ENCODE results near the gene CACNA1D. TPM values are rescaled to one million over a fixed set of nuclear protein-coding genes. Genes with fewer than 3 reads are reported as not detected.

CACNA1D gene
- total RNA-seq, 1 donor from 2014 or later, result 0.95 TPM

- Mint-ChIP-seq H3K9me3 (ENCODE audit: low read depth) (no peaks in the 10 kb centered on the region), H3K4me3 (ENCODE audit: unreplicated experiment) (no peak overlapping the region), H3K36me3 (ENCODE audit: low read depth) (no peaks in the 10 kb centered on the region), H3K27me3 (ENCODE audit: low read depth) (peaks cover 34% of the 10 kb centered on the region), H3K27ac (ENCODE audit: unreplicated experiment) (no peak overlapping the region), H3K4me1 (ENCODE audit: low read depth) (no peaks in the 10 kb centered on the region)
- no peak for TF ChIP-seq CTCF (IDR thresholded peaks at IDR 0.05)
- no peak for DNase-seq (ENCODE audit: low spot score)
Measured at GRCh38 chr3:53618524-53618906, 124.1 kb downstream of the CACNA1D start.

- Mint-ChIP-seq H3K27me3 (ENCODE audit: low read depth) (peaks cover 33% of the 10 kb centered on the region), H3K36me3 (ENCODE audit: low read depth) (no peaks in the 10 kb centered on the region), H3K4me1 (ENCODE audit: low read depth) (no peaks in the 10 kb centered on the region), H3K9me3 (ENCODE audit: low read depth) (no peaks in the 10 kb centered on the region), H3K27ac (ENCODE audit: unreplicated experiment) (no peak overlapping the region), H3K4me3 (ENCODE audit: unreplicated experiment) (no peak overlapping the region)
- TF ChIP-seq CTCF (IDR thresholded peaks at IDR 0.05), result no peak
- no peak for DNase-seq (ENCODE audit: low spot score)
Measured at GRCh38 chr3:53618936-53619335, 124.5 kb downstream of the CACNA1D start.

GRCh38 chr3:53624061-53624857, 129.8 kb downstream of the CACNA1D start:
- DNase-seq (ENCODE audit: low spot score), result no peak
- no peaks in the 10 kb centered on the region for H3K36me3 Mint-ChIP-seq (ENCODE audit: low read depth)
- no peak for TF ChIP-seq CTCF (IDR thresholded peaks at IDR 0.05)
- no peaks in the 10 kb centered on the region for H3K4me1 Mint-ChIP-seq (ENCODE audit: low read depth)
- no peaks in the 10 kb centered on the region for H3K9me3 Mint-ChIP-seq (ENCODE audit: low read depth)
- H3K27me3 Mint-ChIP-seq (ENCODE audit: low read depth), result peaks cover 40% of the 10 kb centered on the region
- H3K27ac Mint-ChIP-seq (ENCODE audit: unreplicated experiment), result no peak overlapping the region
- no peak overlapping the region for H3K4me3 Mint-ChIP-seq (ENCODE audit: unreplicated experiment)

GRCh38 chr3:53626876-53627275, 132.5 kb downstream of the CACNA1D start:
- Mint-ChIP-seq H3K27ac (ENCODE audit: unreplicated experiment) (no peak overlapping the region), H3K4me1 (ENCODE audit: low read depth) (no peaks in the 10 kb centered on the region), H3K9me3 (ENCODE audit: low read depth) (peaks cover 10% of the 10 kb centered on the region), H3K36me3 (ENCODE audit: low read depth) (no peaks in the 10 kb centered on the region), H3K27me3 (ENCODE audit: low read depth) (peaks cover 36% of the 10 kb centered on the region), H3K4me3 (ENCODE audit: unreplicated experiment) (no peak overlapping the region)
- no peak for DNase-seq (ENCODE audit: low spot score)
- no peak for TF ChIP-seq CTCF (IDR thresholded peaks at IDR 0.05)

DNA sequence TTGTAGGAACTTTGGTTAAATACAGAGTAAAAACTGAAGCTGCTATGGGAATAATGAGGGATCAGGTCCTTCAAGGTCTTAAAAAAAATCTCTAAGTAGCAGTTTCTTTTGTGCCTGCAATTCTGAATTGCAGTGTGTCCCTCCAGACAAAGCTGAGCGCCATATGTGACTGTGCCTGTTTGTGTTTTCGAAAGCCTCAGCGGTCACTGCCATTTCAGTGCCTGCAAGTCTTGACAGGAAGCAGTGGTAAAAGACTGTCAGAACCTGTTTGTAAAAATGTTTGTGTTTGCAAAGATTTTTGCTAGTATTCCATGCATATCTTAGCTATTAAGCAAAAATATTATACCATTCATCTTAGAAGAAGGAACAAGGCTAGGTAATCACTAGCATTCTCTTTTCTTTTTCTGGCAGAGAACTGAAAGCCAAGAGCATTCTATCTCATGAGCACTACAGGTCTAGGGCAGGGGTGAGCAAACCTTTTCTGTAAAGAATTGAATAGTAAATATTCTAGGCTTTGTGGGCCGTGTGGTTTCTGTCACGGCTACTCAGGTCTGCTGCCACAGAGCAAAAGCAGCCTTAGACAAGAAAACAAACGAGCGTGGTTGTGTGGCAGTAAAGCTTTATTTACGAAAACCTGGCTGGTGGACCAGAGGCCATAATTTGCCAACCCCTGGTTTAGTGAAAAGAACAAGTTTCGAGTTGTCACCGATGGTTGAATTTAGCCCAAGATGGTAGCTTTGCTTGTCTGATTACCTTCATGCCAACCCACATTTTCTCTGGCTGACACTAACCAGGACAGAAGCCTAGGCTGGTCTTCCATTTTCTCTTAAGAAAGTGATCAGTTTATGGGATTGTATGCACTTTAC, 134.4 kb downstream of the CACNA1D start:
- no peaks in the 10 kb centered on the region for H3K4me1 Mint-ChIP-seq (ENCODE audit: low read depth)

More for the DNA sequence above, 134.4 kb downstream of the CACNA1D start:
- no peak for DNase-seq (ENCODE audit: low spot score)
- Mint-ChIP-seq H3K27me3 (ENCODE audit: low read depth) (peaks cover 31% of the 10 kb centered on the region), H3K4me3 (ENCODE audit: unreplicated experiment) (no peak overlapping the region), H3K9me3 (ENCODE audit: low read depth) (peaks cover 12% of the 10 kb centered on the region), H3K27ac (ENCODE audit: unreplicated experiment) (no peak overlapping the region), H3K36me3 (ENCODE audit: low read depth) (no peaks in the 10 kb centered on the region)
- TF ChIP-seq CTCF (IDR thresholded peaks at IDR 0.05), result no peak
